Liver (tissue), 9 donors: ENCODE results near the gene ATP6AP1. TPM values are rescaled to one million over a fixed set of nuclear protein-coding genes. Genes with fewer than 3 reads are reported as not detected.

Source experiments
- DNase-seq: peaks from one replicate; pipeline ENCODE4 v3.0.0-alpha.2; 2017; ENCODE audit warnings: low spot score
- H3K27ac ChIP-seq, 2 donors: one replicate each; pipeline ENCODE4 v1.7.0; 2013; ENCODE audit warnings: inconsistent platforms in 2 of 2, low read length in 2 of 2, control low read depth in 1 of 2, low read depth in 1 of 2, mild to moderate bottlenecking in 1 of 2
- H3K27me3 ChIP-seq, 4 donors: one replicate each; pipeline versions ENCODE4 v1.6.1 to v1.7.0; 2013; ENCODE audit warnings: low read length in 3 of 4, inconsistent platforms in 1 of 4, mild to moderate bottlenecking in 1 of 4, moderate library complexity in 1 of 4; ENCODE audit not compliant: control insufficient read depth in 4 of 4, insufficient read depth in 4 of 4
- H3K36me3 ChIP-seq, 4 donors: one replicate each; pipeline versions ENCODE4 v1.6.1 to v1.7.0; 2013; ENCODE audit warnings: low read length in 3 of 4, mild to moderate bottlenecking in 3 of 4, low read depth in 1 of 4, moderate library complexity in 1 of 4; ENCODE audit not compliant: control insufficient read depth in 4 of 4, insufficient read depth in 3 of 4
- H3K4me1 ChIP-seq, 4 donors: one replicate each; pipeline versions ENCODE4 v1.6.1 to v1.7.0; 2013; ENCODE audit warnings: low read length in 3 of 4, mild to moderate bottlenecking in 3 of 4, moderate library complexity in 1 of 4; ENCODE audit not compliant: control insufficient read depth in 4 of 4, insufficient read depth in 4 of 4
- H3K4me3 ChIP-seq, 3 donors: one replicate each; pipeline versions ENCODE4 v1.6.1 to v1.7.0; 2013; ENCODE audit warnings: low read length in 3 of 3, control low read depth in 1 of 3, low read depth in 1 of 3, mild to moderate bottlenecking in 1 of 3
- H3K9ac ChIP-seq, 2 donors: one replicate each; pipeline ENCODE4 v1.7.0; 2013; ENCODE audit warnings: low read length in 2 of 2, mild to moderate bottlenecking in 2 of 2, moderate library complexity in 2 of 2, control low read depth in 1 of 2, low read depth in 1 of 2
- H3K9me3 ChIP-seq, 4 donors: one replicate each; pipeline versions ENCODE4 v1.6.1 to v1.7.0; 2013; ENCODE audit warnings: low read length in 3 of 4; ENCODE audit not compliant: control insufficient read depth in 4 of 4
- ATF3 ChIP-seq: IDR thresholded peaks from 2 replicates; pipeline ENCODE4 v1.6.1; 2016; ENCODE audit warnings: antibody characterized with exemption
- CTCF ChIP-seq: fragments of 150-350 bp; IDR thresholded peaks from 2 replicates; pipeline ENCODE4 v1.5.1; 2017; ENCODE audit warnings: improper control_type of control experiment, low read depth, low read length; ENCODE audit not compliant: missing input control
- EGR1 ChIP-seq, 2 donors: IDR thresholded peaks; 2 replicates each; pipeline ENCODE4 v1.6.1; 2016 to 2018; ENCODE audit warnings: antibody characterized with exemption in 2 of 2, low read depth in 2 of 2
- FOXA1 ChIP-seq: IDR thresholded peaks from 2 replicates; pipeline ENCODE4 v1.6.1; 2016; ENCODE audit warnings: antibody characterized with exemption
- GABPA ChIP-seq, 2 donors: IDR thresholded peaks in 1 of 2; conservative IDR thresholded peaks in 1 of 2; 2 replicates each; pipeline ENCODE4 v1.6.1; 2016; ENCODE audit warnings: antibody characterized with exemption in 2 of 2, mild to moderate bottlenecking in 1 of 2, moderate library complexity in 1 of 2
- HNF4A ChIP-seq, 2 donors: conservative IDR thresholded peaks; 2 replicates each; pipeline ENCODE4 v1.6.1; 2016; ENCODE audit warnings: antibody characterized with exemption in 2 of 2, mild to moderate bottlenecking in 2 of 2
- HNF4G ChIP-seq: IDR thresholded peaks from 2 replicates; pipeline ENCODE4 v1.6.1; 2016; ENCODE audit warnings: antibody characterized with exemption
- JUND ChIP-seq, 2 donors: IDR thresholded peaks; 2 replicates each; pipeline ENCODE4 v1.6.1; 2016; ENCODE audit warnings: antibody characterized with exemption in 2 of 2
- MAX ChIP-seq: IDR thresholded peaks from 2 replicates; pipeline ENCODE4 v1.6.1; 2016; ENCODE audit warnings: antibody characterized with exemption
- RAD21 ChIP-seq, 2 donors: IDR thresholded peaks; 2 replicates each; pipeline ENCODE4 v1.6.1; 2016; ENCODE audit warnings: antibody characterized with exemption in 2 of 2, mild to moderate bottlenecking in 2 of 2
- REST ChIP-seq: IDR thresholded peaks from 2 replicates; pipeline ENCODE4 v1.6.1; 2016; ENCODE audit warnings: antibody characterized with exemption, mild to moderate bottlenecking
- RXRA ChIP-seq, 2 donors: IDR thresholded peaks; 2 replicates each; pipeline ENCODE4 v1.6.1; 2017 to 2018; ENCODE audit warnings: antibody characterized with exemption in 2 of 2, mild to moderate bottlenecking in 1 of 2
- SP1 ChIP-seq: IDR thresholded peaks from 2 replicates; pipeline ENCODE4 v1.6.1; 2018; ENCODE audit warnings: antibody characterized with exemption, mild to moderate bottlenecking
- TAF1 ChIP-seq: conservative IDR thresholded peaks from 2 replicates; pipeline ENCODE4 v1.6.1; 2016; ENCODE audit warnings: antibody characterized with exemption, mild to moderate bottlenecking
- YY1 ChIP-seq: IDR thresholded peaks from 2 replicates; pipeline ENCODE4 v1.6.1; 2016; ENCODE audit warnings: antibody characterized with exemption, mild to moderate bottlenecking
- ZBTB33 ChIP-seq: IDR thresholded peaks from 2 replicates; pipeline ENCODE4 v1.6.1; 2016; ENCODE audit warnings: antibody characterized with exemption
- WGBS: extraction: QIAGEN DNeasy Blood & Tissue Kit; methylation state at CpG from one replicate; pipeline ENCODE4 v1.1.7; 2013; 5-methylcytosine and 5-hydroxymethylcytosine counted together
- polyA plus RNA-seq, 2 donors: library from polyadenylated mRNA; stranded (reverse) in 1 of 2; unstranded in 1 of 2; fragments of 200-250 nt in 1 of 2; fragments of >200 nt in 1 of 2; fragmentation: Nextera tagmentation in 1 of 2; extraction: Ambion mirVana in 1 of 2; gene quantifications; one replicate each; pipeline versions ENCODE4 v1.2.1 to v1.2.3, GENCODE V29; 2013 to 2015
- total RNA-seq, 2 donors: library from RNA; depleted of rRNA; stranded (reverse); fragments of >200 nt; gene quantifications; one replicate each; pipeline ENCODE4 v1.2.3, GENCODE V29; 2014
- donor health status: healthy.
- donor health status: healthy.
- donor health status: healthy.
- donor health status: healthy.
- donor health status: healthy.

The ATP6AP1 gene
- total and polyA plus RNA-seq, 4 donors, result 35.2 to 43.3 (median 40.8) TPM

- H3K36me3 ChIP-seq, result no peaks in the 10 kb centered on the region
- H3K9me3 ChIP-seq, result no peaks in the 10 kb centered on the region
- no peak for TF ChIP-seq YY1
- no peak for TF ChIP-seq RXRA (IDR thresholded peaks at IDR 0.05)
- TF ChIP-seq CTCF, result no peak
- no peak for TF ChIP-seq EGR1 (IDR thresholded peaks at IDR 0.05; ENCODE audit: low read depth in 2 of 2)
- no peak for TF ChIP-seq GABPA (IDR thresholded peaks at IDR 0.05 in 1 of 2, conservative IDR thresholded peaks at IDR 0.05 in 1 of 2)
- TF ChIP-seq REST, result no peak
- TF ChIP-seq FOXA1, result no peak
- TF ChIP-seq ATF3, result no peak
- no peak for TF ChIP-seq JUND (IDR thresholded peaks at IDR 0.05)
- TF ChIP-seq SP1, result no peak
- TF ChIP-seq ZBTB33, result no peak
- TF ChIP-seq RAD21 (IDR thresholded peaks at IDR 0.05), result no peak
- no peak for TF ChIP-seq MAX
- TF ChIP-seq HNF4G, result no peak
- TF ChIP-seq HNF4A (conservative IDR thresholded peaks at IDR 0.05), result no peak
- no peak for TF ChIP-seq TAF1
- H3K4me3 ChIP-seq, result no peak overlapping the region
- WGBS, result 74% methylated on average over 14 of the region's 14 CpGs
- no peaks in the 10 kb centered on the region for H3K27me3 ChIP-seq
- no peak overlapping the region for H3K9ac ChIP-seq
- DNase-seq, result no peak
- H3K4me1 ChIP-seq, result peaks cover 3 to 8% (median 7%) of the 10 kb centered on the region in 4 donors
- no peak overlapping the region for H3K27ac ChIP-seq
Observed at GRCh38 chrX:154383359-154384283, 44.9 kb upstream of the ATP6AP1 start.
